Measurements from ENCODE around the gene INPP5A.

The INPP5A gene

DNA sequence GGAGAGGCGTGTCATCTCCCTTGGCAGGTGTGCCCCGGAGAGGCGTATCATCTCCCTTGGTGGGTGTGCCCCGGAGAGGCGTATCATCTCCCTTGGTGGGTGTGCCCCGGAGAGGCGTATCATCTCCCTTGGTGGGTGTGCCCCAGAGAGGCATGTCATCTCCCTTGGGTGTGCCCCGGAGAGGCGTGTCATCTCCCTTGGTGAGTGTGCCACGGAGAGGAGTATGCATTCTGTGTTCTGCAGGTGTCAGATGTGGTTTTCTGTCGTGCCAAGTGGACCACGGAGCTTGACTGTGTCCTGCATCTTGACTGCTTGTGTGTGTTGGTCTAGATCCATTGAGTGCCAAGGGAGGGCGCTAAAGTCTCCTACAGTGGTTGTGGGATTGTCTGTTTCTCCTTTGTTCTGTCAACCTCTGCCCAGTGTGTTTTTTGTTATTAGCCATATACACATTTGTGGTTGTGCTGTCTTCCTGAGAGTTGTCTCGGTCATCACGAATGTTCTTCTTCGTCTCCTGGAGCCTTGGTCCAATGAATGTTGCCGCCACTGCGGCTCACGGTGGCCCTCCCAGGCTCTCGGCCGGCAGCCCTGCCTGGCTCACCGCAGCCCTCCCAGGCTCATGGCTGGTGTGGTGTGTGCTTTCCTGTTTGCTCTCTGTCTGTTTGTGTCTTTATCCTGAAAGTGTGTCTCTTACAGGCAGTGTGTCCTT is 96.8 kb downstream of the INPP5A start:
- no peak for DNase-seq

- no peak for DNase-seq
These were observed 97.3 kb downstream of the INPP5A start for GRCh38 chr10:132634947-132635271.

DNA sequence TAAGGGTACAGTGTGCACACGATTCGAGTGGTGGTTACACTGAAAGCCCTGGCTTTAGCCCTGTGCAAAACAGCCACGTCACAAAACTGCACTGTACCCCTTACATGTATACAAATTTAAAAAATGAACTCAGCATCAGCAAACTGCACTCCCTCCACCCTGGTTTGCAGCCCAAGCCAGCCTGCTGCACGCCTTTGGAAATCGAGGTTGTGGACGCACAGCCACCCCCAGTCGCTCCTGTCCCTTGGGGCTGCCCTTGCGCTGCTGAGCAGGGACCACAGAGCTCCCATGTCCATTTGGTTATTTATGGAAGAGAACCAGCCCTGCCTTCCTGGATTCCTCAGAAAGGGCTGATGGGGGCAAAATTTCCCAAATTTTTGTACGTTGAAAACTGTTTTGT is 98.8 kb downstream of the INPP5A start:
- no peak for DNase-seq

DNA sequence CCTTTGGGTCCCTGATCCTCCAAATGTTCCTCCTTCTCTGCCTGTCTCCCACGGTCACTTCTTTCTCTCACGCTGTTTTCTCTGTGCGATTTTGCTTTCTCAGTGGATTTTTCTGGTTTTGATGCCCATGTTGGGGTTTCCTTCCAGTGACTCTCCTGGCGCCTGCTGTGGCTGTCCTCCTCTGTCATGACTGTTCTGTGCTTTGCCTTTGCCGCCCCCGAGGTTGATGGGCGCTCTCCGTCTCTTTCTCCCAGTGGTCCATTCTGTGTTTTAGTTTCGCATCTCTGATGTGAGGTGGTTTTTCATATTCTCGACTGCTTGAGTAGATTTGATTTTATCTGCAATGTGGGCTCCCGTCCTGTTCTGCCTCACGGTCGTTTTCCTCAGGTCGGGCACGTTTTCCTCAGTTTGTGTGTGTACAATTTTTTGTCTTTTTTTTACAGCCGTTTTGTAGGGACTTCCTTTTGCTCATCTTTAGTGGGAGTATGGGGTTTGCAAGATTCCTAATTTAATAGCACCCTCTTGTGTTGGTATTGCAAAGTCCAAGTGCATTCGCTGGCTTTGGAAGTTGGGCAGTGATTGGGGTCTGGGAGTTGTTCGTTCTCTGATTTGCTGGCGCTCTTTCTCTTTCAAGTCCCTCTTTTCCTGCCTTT is 100.0 kb downstream of the INPP5A start:
- DNase-seq, result peak in 1 of 2 experiments; percentile 24

DNA sequence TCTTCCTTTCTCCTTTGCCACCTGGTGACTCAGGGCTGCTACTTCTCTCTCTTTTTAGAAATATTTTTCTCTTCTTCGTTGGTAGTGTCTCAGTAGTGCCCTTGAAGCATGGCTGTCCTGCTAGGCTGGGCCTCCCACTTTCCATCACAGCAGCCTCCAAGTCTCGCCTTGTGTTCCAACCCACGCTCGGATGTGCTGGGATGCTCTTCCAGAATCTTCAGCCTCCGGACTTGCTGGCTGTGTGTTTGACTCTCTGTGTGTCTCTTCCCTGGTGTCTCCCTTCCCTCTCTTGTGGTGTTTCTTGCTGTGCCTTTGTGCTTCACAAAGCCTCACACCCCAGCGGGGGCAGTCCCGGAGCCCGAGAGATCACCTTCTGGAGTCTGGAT is 100.5 kb downstream of the INPP5A start:
- DNase-seq, result no peak

DNA sequence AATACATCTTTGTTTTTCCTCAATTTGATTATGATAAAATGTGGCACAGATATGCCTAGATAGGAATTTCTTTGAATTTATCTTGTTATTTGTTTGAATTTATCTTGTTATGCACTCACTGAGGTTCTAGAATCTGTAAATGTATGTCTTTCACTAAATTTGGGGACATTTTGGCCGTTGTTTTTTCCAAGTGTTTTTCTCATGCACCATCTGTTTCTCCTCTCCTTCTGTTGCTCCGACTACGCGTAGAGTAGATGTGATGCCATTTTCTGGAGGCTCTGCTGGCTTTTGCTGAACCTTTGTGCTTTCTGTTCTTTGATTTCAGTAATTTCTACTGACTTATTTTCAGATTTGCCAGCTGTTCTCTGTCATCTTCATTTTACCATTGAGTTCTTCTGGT is 101.9 kb downstream of the INPP5A start:
- no peak for DNase-seq

GRCh38 chr10:132640326-132641125 is 102.9 kb downstream of the INPP5A start:
- no peak for DNase-seq

GRCh38 chr10:132641401-132641800 is 103.8 kb downstream of the INPP5A start:
- DNase-seq, result no peak

GRCh38 chr10:132641966-132642731 is 104.6 kb downstream of the INPP5A start:
- DNase-seq, result no peak

DNA sequence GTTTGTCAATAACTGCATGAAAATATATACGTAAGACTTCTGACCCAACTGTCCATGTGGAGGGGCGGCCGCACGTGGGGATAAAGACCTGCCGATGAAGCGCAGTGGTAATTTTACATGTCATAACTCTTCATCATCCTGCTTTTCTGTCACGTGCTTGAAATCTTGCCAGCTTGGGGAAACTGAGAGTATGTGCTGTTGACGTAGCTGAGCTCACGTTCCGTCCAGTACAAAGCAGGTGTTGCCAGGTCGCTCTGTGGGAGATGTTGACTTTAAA is 105.1 kb downstream of the INPP5A start:
- no peak for DNase-seq

DNA sequence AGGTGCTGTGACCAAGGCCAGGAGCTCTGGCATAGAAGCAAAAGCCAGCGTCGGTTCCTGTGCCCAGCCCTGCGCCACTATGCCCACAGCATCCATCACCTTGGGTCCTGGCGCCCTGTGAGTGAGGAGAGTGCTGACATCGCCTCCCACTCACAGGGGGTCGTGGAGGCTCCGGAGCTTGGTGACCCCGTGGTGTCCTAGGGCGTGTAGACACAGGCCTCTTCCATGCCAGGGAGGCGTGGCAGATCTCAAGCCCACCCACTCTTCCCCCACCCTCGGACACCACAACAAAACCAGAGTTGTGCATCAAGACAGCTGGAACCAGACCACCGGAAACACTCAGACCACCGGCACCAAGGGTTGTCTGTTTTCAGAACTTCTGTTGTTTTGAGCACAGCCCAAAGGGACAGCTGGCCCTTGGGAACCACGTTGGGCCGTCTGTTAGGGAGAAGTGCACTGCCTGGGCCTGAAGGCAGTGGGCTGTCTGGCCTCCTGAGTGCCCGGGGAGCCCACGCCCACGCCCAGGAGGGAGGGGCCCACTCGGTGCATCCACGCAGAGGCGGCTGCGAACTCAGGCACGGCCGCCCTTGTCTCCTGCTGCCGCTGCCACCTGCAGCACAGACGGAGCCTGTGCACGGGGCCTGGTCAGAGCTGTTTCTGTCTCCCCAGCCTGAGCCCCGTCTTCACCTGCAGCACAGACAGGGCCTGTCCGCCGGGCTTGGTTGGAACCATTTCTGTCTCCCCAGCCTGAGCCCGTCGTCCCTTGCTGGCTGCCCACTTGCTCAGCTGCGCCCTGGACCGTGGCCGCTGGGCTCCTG is 106.3 kb downstream of the INPP5A start:
- DNase-seq, result no peak

DNA sequence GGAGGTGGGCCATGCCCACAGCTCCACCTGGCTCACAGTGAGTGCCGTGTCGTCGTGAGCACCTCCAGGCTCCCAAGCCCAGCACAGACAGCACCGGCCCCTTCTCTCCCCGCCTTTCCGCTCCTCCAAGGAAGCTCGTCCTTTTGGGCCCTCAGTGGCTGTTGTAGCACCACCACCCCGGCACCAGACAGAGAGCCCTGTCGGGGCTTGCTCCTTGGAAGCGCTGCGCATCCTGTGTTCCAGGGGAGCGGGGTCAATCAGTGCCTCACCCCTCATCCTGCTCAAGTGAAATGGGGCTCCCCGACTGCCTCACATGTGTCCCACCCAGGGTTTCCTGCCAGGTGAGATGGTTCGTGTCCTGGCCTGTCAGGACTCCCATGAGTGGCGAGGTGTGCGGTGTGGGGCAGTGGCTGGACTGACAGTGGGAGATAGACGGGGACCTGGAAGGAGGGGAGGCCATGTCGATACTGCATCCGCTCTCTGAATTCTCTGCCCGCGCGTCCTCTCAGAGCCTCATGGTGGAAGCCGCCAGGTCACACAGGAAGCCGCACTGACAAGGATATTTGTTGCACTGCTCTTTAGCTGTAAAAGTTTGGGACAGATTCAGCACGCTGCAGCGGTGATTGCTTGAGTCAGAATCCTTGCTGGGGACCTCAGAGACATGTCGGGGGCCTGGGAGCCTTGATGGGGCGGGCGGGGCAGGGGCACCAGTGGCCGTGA is 107.1 kb downstream of the INPP5A start:
- DNase-seq, result no peak

DNA sequence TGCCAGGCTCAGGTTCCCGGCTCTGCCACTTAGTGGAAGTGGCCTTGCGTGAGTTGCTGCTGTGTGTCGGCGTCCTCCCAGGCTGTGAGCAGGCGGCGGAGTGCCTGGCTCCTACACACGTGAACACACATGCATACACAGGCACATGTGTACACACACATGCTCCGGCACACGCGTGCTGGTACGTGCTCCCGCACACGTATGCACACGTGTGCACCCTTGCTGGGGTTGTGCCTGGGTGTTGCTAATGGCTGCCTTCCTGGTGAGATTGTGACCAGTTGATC is 107.6 kb downstream of the INPP5A start:
- DNase-seq, result no peak

DNA sequence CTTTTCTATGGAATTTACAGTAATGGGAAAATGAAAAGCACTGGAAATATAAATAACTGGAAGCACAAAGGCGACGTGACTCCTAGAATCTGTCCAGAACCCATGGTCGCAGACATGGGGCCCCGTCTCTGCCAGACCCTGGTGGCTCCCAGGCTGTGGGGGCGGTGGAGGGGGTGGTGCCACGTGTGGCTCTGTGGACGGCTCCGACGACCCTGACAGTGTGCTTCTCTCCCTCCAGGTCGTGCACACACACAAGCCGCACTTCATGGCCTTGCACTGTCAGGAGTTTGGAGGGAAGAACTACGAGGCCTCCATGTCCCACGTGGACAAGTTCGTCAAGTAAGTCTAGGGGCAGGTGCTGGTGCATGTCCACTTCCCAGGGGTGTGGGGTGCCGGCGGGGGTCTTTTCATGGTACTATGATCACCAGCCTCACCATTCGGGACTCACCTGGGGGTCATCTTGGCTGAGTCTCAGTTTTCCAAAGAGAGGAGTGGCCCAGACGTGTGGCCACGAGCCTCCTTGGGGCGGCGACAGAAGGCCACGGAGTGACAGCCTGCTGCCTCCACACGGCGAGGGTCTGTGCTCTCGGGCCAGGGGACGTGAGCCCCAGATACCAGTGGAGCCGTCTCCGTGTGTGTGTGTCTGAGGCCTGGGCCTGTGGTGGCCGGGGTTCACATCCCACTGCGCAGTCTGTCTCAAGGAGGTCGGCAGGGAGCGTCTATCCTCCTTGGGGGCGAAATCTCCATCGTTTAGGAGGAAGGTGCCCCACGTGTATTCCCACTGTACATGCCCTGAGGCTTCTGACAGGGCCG is 108.2 kb downstream of the INPP5A start:
- no peak for DNase-seq

GRCh38 chr10:132646443-132647097 is 109.0 kb downstream of the INPP5A start:
- no peak for DNase-seq

GRCh38 chr10:132647424-132647823 is 109.8 kb downstream of the INPP5A start:
- no peak for DNase-seq

GRCh38 chr10:132648072-132648850 is 110.7 kb downstream of the INPP5A start:
- DNase-seq, result no peak

DNA sequence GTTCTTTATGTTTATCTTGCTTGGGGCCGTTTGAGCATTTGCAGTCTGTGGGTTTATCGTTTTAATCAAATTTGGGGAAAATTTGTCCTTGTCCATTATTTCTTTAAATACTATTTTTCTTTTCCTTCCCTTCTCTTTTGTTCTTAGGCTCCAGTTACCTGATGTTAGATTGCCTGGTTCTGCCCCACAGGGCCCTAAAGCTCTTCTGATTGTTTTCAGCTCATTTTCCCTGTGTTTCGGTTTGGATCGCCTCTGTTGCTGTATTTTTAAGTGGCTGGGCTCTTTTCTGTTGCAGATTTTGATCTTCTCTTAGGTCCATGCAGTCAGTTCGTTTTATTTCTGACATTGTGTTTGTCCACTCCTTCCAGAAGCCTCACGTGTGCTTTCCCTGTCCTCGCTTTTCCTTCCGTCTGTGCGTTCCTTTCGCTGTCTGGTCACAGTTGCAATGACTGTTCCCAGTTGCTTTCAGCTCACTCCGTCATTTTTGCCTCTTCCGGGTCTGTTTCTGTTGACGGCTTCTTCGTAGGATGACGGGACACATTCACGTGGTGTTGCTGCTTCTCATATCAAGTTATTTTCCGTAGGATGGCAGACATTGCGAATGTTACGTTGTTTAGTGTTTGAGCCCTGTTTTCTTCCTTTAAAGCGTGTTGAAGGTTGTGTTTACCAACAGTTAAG is 111.4 kb downstream of the INPP5A start:
- no peak for DNase-seq

- DNase-seq, result no peak
These were observed 112.2 kb downstream of the INPP5A start for GRCh38 chr10:132649651-132650360.
